IPS-18a (cell line): Measurements from ENCODE around the gene IGFBP3.

ENCODE experiments used
- H3K27ac ChIP-seq: one replicate; pipeline ENCODE4 v1.5.1; 2013; ENCODE audit warnings: low read length
- H3K27me3 ChIP-seq: one replicate; pipeline ENCODE4 v1.6.1; 2013; ENCODE audit warnings: mild to moderate bottlenecking, low read length; ENCODE audit not compliant: control insufficient read depth, insufficient read depth
- H3K36me3 ChIP-seq: one replicate; pipeline ENCODE4 v1.6.1; 2013; ENCODE audit warnings: low read depth, low read length; ENCODE audit not compliant: control insufficient read depth
- H3K4me1 ChIP-seq: one replicate; pipeline ENCODE4 v1.6.1; 2013; ENCODE audit warnings: low read depth, low read length; ENCODE audit not compliant: control insufficient read depth
- H3K4me3 ChIP-seq: one replicate; pipeline ENCODE4 v1.5.1; 2013; ENCODE audit warnings: low read length
- H3K9ac ChIP-seq: one replicate; pipeline ENCODE4 v1.6.1; 2013; ENCODE audit warnings: mild to moderate bottlenecking, low read length, moderate library complexity
- H3K9me3 ChIP-seq: one replicate; pipeline ENCODE4 v1.6.1; 2013; ENCODE audit warnings: low read depth, low read length; ENCODE audit not compliant: control insufficient read depth

IGFBP3 gene

DNA sequence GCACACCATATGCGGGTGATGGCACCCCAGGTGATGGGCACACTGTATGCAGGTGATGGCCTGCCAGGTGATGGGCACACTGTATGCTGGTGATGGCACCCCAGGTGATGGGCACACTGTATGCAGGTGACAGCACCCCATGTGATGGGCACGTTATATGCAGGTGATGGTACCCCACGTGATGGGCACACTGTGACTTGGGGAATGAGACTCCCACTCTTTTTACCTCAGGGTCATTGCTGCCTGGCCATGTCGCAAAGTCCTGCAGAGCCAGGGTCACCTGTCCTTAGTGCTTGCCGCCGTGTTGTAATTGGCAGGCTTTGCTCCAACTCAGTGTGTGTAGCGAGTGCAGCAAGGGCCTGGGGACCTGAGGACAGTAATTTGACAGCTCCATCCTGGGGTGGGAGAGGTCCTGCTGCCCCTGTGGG, 40.6 kb downstream of the IGFBP3 start:
- no peaks in the 10 kb centered on the region for H3K27me3 ChIP-seq
- peaks cover 11% of the 10 kb centered on the region for H3K9me3 ChIP-seq
- H3K4me3 ChIP-seq = no peak overlapping the region
- H3K9ac ChIP-seq = no peak overlapping the region
- no peak overlapping the region for H3K27ac ChIP-seq
- peaks cover 5% of the 10 kb centered on the region for H3K4me1 ChIP-seq
- H3K36me3 ChIP-seq = no peaks in the 10 kb centered on the region

DNA sequence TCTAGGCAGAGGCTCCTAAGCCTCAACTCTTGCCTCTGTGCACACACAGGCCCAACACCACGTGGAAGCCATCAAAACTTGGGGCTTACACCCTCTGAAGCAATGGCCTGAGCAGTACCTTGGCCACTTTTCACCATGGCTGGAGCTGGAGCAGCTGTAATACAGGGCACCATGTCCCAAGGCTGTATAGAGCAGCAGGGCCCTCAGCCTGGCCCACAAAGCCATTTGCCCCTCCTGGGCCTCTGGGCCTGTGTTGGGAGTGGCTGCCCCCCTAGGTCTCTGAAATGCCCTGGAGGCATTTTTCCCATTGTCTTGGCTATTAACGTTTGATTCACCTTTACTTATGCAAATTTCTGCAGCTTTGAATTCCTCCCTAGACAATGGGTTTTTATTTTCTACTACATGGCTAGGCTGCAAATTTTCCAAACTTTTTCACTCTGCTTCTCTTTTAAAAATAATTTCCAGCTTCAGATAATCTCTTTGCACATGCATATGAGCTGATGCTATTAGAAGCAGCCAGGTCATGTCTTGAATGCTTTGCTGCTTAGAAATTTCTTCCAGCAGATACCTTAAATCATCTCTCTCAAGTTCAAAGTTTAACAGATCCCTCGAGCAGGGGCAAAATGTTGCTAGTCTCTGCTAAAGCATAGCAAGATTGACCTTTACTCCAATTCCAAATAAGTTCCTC, 42.5 kb downstream of the IGFBP3 start:
- Histone ChIP-seq H3K9me3 (peaks cover 11% of the 10 kb centered on the region), H3K27ac (no peak overlapping the region), H3K9ac (no peak overlapping the region), H3K4me1 (peaks cover 5% of the 10 kb centered on the region), H3K4me3 (no peak overlapping the region), H3K27me3 (no peaks in the 10 kb centered on the region), H3K36me3 (no peaks in the 10 kb centered on the region)

DNA sequence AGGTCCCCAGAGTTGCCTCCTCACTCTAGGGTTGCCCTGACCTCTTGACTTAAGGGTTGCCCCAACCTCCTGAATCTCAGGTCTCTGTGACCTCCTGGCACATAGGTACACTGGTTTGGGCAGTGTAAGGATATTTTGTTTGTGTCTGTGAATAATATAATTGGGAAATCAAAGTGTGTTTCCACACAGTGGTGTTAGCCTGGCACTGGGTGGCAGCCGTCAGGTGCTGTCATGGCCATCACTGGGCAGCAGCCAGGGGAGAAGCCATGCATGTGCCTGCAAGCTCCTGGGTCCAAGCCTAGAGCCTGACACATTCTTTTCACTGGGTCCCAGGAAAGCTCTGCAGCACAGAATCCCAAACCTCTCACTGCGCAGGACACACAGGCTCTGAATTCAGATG, 44.6 kb downstream of the IGFBP3 start:
- Histone ChIP-seq H3K27ac (no peak overlapping the region), H3K36me3 (no peaks in the 10 kb centered on the region), H3K9me3 (peaks cover 11% of the 10 kb centered on the region), H3K27me3 (no peaks in the 10 kb centered on the region), H3K4me3 (no peak overlapping the region), H3K9ac (no peak overlapping the region), H3K4me1 (no peaks in the 10 kb centered on the region)

DNA sequence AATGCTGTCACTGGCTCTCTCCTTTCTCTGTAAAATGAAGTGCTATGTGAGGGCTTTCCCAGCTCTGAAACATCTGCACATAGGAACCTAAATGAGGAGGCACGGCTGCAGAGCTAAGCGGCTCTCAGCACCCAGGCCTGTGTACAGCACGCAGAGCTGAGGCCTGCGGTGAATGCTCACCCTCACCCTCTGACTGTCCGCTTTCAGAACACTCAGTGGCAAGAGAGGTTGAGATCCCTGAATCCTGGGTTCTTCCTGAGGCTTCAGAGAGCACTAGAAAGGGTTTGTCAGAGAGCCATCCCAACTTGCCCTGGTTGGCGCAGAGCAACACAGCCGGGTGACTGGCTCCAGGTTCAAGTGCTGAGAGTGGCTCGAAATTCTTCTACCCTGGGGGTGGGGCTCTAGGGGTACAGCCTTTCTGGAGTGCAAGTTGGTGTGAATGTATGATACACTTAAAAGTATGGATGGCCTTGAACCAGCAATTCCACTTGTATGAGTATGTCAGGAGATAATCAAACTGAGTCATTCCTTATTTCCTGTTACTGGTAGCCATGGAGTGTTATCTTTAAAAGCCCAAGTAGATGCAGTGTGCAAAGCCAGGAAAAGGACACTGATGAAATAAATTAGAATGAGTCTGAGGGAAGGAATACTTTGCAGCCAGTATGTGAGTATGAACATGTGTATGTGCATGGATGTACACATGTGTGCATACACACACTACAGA, 46.5 kb downstream of the IGFBP3 start:
- Histone ChIP-seq H3K4me3 (no peak overlapping the region), H3K27me3 (no peaks in the 10 kb centered on the region), H3K9me3 (peaks cover 11% of the 10 kb centered on the region), H3K36me3 (no peaks in the 10 kb centered on the region), H3K9ac (no peak overlapping the region), H3K4me1 (no peaks in the 10 kb centered on the region), H3K27ac (no peak overlapping the region)

DNA sequence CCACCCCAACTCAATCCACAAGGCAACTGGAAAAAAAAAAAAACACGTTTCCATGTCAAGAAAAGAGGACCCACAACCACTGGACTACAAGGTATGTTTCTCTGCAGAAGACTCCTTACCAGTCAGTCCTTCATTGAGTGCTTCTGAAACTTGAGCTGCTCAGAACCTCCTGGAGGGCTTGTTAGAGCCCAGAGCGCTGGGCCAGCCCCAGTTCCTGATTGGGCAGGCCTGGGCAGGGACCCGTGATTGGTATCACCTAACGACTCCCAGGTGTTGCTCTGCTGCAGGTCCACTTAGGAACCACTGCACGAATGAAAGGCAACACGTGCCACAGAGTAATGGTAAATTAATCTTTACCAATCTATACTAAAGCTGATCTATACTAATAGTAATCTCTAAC, 47.7 kb downstream of the IGFBP3 start:
- H3K9ac ChIP-seq = no peak overlapping the region
- no peaks in the 10 kb centered on the region for H3K36me3 ChIP-seq
- H3K9me3 ChIP-seq = peaks cover 7% of the 10 kb centered on the region
- H3K27ac ChIP-seq = no peak overlapping the region
- no peaks in the 10 kb centered on the region for H3K4me1 ChIP-seq
- H3K27me3 ChIP-seq = no peaks in the 10 kb centered on the region
- H3K4me3 ChIP-seq = no peak overlapping the region

DNA sequence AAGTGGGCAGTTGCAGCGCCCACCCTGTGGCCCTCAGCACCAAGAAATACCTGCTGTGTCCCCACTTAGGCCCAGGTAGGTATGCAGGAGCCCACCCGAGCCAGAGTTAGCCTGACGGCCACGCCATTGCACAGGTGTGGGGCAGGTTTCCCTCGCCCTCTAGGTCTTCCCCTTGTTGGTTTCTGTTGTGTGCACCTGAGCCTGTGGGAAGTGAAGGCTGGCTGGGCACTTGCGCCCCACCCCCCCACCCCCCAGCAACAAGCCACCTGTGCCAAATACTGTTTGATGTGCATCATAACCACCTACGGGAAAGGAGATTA, 48.1 kb downstream of the IGFBP3 start, which contains the start of gene CCDC201:
Gene CCDC201, minus strand, starts transcription at position 48 of the 320 bp plus-strand sequence. CDS start 75 bp downstream, outside the sequence.
- Histone ChIP-seq H3K4me3 (no peak within 1 kb of the TSS), H3K36me3 (no peaks in the 10 kb centered on the region), H3K9ac (no peak within 1 kb of the TSS), H3K27me3 (no peaks in the 10 kb centered on the region), H3K4me1 (no peaks in the 10 kb centered on the region), H3K27ac (no peak within 1 kb of the TSS), H3K9me3 (peaks cover 3% of the 10 kb centered on the region)

DNA sequence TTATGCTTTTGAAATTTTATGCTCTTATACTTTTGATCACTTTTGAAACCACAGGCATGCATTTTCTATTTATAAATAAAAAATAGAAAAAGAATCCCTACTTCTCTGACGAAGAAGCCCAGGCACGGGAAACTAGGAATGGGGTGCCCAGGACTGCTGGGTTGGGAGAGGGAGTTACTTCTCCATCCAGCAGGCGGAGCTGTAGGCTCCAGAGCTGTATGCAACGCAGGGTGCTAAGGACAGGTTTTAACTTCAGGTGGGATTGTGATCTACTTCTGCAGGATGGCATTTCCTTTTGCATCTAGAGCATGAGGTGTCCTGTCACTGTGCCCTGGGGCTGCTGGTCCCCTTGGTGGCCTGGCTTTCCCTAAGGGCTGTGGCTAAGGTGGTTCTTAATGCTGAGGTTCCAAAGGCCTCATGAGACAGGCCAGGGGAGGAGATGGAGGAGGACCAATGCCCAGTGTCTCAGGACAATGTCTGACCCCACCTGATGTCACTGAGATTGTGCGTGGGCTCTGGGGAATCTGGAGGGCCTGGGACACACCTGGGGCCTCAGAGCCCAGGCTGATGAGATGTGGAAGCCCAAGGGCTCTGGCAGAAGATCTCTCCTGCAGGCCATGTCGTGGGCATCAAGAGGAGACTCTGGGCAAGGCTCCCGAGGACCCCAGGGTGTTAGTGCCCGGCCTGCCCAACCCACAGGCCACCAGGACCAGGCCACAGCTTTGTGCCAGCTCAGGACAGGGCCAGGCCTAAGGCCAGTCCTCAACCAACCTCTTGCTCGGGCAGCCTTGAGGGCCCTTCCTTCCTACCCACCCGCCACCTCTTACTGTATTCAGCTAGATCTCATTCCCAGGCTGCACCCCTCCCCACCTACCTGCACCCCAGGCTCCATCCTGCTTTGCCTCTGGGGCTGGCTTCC, 48.7 kb downstream of the IGFBP3 start:
- H3K4me3 ChIP-seq = no peak overlapping the region
- H3K9me3 ChIP-seq = no peaks in the 10 kb centered on the region
- H3K9ac ChIP-seq = no peak overlapping the region
- H3K27me3 ChIP-seq = no peaks in the 10 kb centered on the region
- no peaks in the 10 kb centered on the region for H3K4me1 ChIP-seq
- H3K36me3 ChIP-seq = no peaks in the 10 kb centered on the region
- no peak overlapping the region for H3K27ac ChIP-seq

DNA sequence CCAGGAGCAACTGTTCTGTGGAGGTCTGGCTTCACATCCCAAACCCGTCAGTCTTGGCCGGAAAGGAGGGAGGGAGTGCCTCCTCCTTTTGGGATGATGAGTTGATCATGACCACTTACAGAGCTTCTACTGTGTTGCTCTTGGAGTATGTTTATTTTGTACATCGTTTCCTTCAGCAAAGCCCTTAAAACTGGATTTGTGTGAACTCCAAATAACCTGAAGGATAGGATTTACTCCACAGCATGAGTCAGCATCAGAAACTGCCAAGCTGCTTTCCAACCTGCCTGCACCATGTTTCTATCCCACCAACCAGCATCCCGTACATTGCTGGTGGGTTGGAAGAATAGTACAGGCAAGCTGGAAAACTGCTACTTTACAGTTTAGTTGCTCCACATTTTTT, 51.6 kb downstream of the IGFBP3 start:
- no peaks in the 10 kb centered on the region for H3K27me3 ChIP-seq
- H3K9ac ChIP-seq = no peak overlapping the region
- no peaks in the 10 kb centered on the region for H3K9me3 ChIP-seq
- H3K27ac ChIP-seq = no peak overlapping the region
- H3K36me3 ChIP-seq = no peaks in the 10 kb centered on the region
- no peak overlapping the region for H3K4me3 ChIP-seq
- H3K4me1 ChIP-seq = no peaks in the 10 kb centered on the region

DNA sequence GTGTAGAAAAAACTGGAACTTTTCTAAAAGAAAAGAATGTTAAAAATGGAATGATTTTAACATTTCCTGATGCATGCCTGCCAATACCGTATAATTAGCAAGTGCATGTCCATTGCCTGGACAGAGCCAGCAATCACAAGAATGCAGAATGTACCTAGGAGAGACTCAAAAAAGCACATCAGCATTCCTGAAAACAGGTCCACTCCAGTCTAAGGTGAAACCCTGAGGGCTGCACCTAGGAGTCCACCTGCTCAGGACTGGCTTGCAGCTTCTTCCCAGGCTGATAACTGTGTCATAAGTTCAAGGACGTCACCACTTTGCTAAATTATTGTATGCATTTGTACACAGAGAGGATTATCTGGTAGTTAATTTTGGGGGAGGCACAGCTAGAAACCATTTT, 53.6 kb downstream of the IGFBP3 start:
- no peak overlapping the region for H3K27ac ChIP-seq
- no peaks in the 10 kb centered on the region for H3K4me1 ChIP-seq
- H3K9ac ChIP-seq = no peak overlapping the region
- no peaks in the 10 kb centered on the region for H3K36me3 ChIP-seq
- H3K27me3 ChIP-seq = no peaks in the 10 kb centered on the region
- H3K4me3 ChIP-seq = no peak overlapping the region
- no peaks in the 10 kb centered on the region for H3K9me3 ChIP-seq

DNA sequence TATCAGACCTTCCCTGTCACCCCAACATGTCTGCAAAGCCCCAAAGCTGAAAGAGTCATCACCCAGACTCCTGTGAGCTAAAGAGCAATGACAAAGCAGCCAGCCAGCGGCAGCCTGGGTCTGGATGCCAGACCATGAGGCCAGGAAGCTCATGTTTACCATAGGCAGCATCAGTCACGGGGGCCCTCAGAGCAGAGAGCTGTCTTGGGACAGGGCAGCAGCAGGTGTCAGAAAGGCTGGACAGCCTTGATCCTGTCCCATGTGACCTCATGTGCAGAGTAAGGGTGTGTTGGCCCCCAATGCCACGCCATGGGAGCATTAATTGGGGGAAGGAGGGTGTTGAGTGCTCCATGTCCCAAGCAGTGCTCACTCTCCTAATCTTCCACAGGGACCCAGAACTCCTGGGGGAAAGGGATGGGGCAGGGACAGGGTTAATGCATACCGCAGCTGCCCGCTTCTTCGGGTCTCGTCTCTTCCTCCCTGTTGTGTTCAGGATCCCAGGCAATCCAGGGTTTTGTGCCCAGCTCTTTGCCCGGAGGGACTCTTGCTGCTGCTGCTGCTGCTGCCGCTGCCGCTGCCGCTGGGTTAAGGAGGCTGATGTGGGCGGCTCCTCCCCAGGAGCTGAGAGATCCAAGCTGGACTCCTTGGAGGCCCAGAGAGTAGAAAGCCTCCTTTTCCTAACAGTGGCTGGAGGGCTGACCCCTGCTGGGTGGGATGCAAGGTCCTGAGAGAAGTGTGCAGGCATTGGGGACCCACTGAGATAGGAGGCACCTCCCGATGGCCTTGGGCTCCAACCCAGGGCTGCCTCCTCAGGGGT, 55.3 kb downstream of the IGFBP3 start:
- Histone ChIP-seq H3K27me3 (no peaks in the 10 kb centered on the region), H3K4me3 (no peak overlapping the region), H3K36me3 (no peaks in the 10 kb centered on the region), H3K9me3 (no peaks in the 10 kb centered on the region), H3K9ac (no peak overlapping the region), H3K4me1 (no peaks in the 10 kb centered on the region), H3K27ac (no peak overlapping the region)

DNA sequence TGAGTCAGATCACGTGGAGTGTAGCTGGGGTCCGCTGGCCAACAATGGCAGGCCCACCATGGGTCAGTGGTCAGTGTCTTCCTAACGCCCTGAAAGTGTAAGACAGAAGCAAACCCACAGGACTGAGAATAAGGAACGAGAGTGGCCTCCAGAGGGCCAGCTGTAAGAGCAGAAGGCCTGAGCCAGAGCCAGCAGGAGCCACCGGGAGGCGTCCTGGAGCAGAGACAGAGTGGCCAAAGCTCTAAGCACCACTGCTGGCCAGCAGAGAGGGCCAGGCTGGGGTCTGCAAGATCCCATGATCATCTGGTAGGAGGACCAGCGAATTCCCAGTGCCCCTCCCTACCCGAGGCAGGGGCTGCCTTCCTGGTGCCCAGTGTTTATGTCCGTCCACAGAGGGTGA, 57.4 kb downstream of the IGFBP3 start:
- Histone ChIP-seq H3K9me3 (no peaks in the 10 kb centered on the region), H3K9ac (no peak overlapping the region), H3K27me3 (no peaks in the 10 kb centered on the region), H3K4me1 (no peaks in the 10 kb centered on the region), H3K36me3 (no peaks in the 10 kb centered on the region), H3K27ac (no peak overlapping the region), H3K4me3 (no peak overlapping the region)
